CD14-positive monocyte (primary cell): ENCODE measurements around the gene GRM8. TPM values are rescaled to one million over a fixed set of nuclear protein-coding genes. Genes with fewer than 3 reads are reported as not detected.
"Not testable (repeated sequence)": the region's sequence is repeated elsewhere in the genome, so short reads cannot be mapped to it uniquely, and the experiment has no call there.

Experiments used
- DNase-seq, 3 donors: peaks; one replicate each; pipeline ENCODE4 v3.0.0-alpha.2; 2011 to 2022
- H2AFZ ChIP-seq: 2 replicates; pipeline ENCODE4 v1.6.0; 2012; ENCODE audit warnings: mild to moderate bottlenecking, low read depth, low read length, inconsistent platforms; ENCODE audit not compliant: insufficient read depth, poor library complexity, severe bottlenecking
- H3K27ac ChIP-seq, 2 donors: 1 replicate in 1 of 2; 2 replicates in 1 of 2; pipeline ENCODE4 v1.5.1; 2012 to 2013; ENCODE audit warnings: low read length in 2 of 2, control low read depth in 1 of 2, inconsistent platforms in 1 of 2, low read depth in 1 of 2, mild to moderate bottlenecking in 1 of 2
- H3K27me3 ChIP-seq, 2 donors: one replicate each; pipeline versions ENCODE4 v1.6.0 to v1.6.1; 2011 to 2013; ENCODE audit warnings: low read length in 2 of 2; ENCODE audit not compliant: control insufficient read depth in 2 of 2, insufficient read depth in 2 of 2
- H3K36me3 ChIP-seq, 2 donors: replicated peaks in 1 of 2; 1 replicate in 1 of 2; 2 replicates in 1 of 2; pipeline versions ENCODE4 v1.5.1 to v1.6.1; 2012 to 2013; ENCODE audit warnings: low read length in 2 of 2, control low read depth in 1 of 2, inconsistent platforms in 1 of 2, mild to moderate bottlenecking in 1 of 2; ENCODE audit not compliant: insufficient read depth in 2 of 2, control insufficient read depth in 1 of 2
- H3K4me1 ChIP-seq, 2 donors: 1 replicate in 1 of 2; 2 replicates in 1 of 2; pipeline versions ENCODE4 v1.5.1 to v1.6.1; 2012 to 2013; ENCODE audit warnings: low read length in 2 of 2, control low read depth in 1 of 2, inconsistent platforms in 1 of 2, mild to moderate bottlenecking in 1 of 2, moderate library complexity in 1 of 2; ENCODE audit not compliant: insufficient read depth in 2 of 2, control insufficient read depth in 1 of 2
- H3K4me2 ChIP-seq: replicated peaks from 2 replicates; pipeline ENCODE3; 2012; ENCODE audit warnings: low read length, moderate library complexity, mild to moderate bottlenecking; ENCODE audit not compliant: poor library complexity, severe bottlenecking; ENCODE audit errors: extremely low read depth
- H3K4me3 ChIP-seq, 3 experiments: fragments of 200-600 bp in 1 of 3; sonication (generic) in 1 of 3; replicated peaks in 1 of 3; 1 replicate in 2 of 3; 2 replicates in 1 of 3; pipeline ENCODE4 v1.5.1; 2011 to 2013; ENCODE audit warnings: low read length in 3 of 3, mild to moderate bottlenecking in 3 of 3, control low read depth in 2 of 3, low read depth in 2 of 3, inconsistent platforms in 1 of 3, moderate library complexity in 1 of 3
- H3K79me2 ChIP-seq: 2 replicates; pipeline ENCODE4 v1.6.0; 2012; ENCODE audit warnings: mild to moderate bottlenecking, control low read depth, inconsistent platforms, low read length, moderate library complexity; ENCODE audit not compliant: insufficient read depth
- H3K9ac ChIP-seq: 2 replicates; pipeline ENCODE4 v1.6.0; 2017; ENCODE audit warnings: low read length, mild to moderate bottlenecking; ENCODE audit not compliant: insufficient read depth, poor library complexity, severe bottlenecking
- H3K9me3 ChIP-seq, 2 donors: replicated peaks in 1 of 2; 1 replicate in 1 of 2; 2 replicates in 1 of 2; pipeline versions ENCODE4 v1.5.1 to v1.6.1; 2012 to 2013; ENCODE audit warnings: low read length in 2 of 2, control low read depth in 1 of 2; ENCODE audit not compliant: control insufficient read depth in 1 of 2, insufficient read depth in 1 of 2
- H4K20me1 ChIP-seq: 2 replicates; pipeline ENCODE4 v1.6.0; 2012; ENCODE audit warnings: mild to moderate bottlenecking, low read length, control low read depth, moderate library complexity; ENCODE audit not compliant: insufficient read depth
- H3K27ac Mint-ChIP-seq, 7 donors: one replicate each; pipeline ENCODE4 v1.8.0; 2020; ENCODE audit warnings: mild to moderate bottlenecking in 7 of 7, mixed read lengths in 7 of 7, moderate library complexity in 6 of 7, inconsistent platforms in 2 of 7
- H3K27me3 Mint-ChIP-seq, 3 donors: one replicate each; pipeline ENCODE4 v1.8.0; 2021 to 2022; ENCODE audit warnings: low read depth in 3 of 3, mild to moderate bottlenecking in 3 of 3, mixed read lengths in 3 of 3, moderate library complexity in 3 of 3, inconsistent platforms in 1 of 3
- H3K36me3 Mint-ChIP-seq, 2 donors: one replicate each; pipeline ENCODE4 v1.8.0; 2020; ENCODE audit warnings: mixed read lengths in 2 of 2, inconsistent platforms in 1 of 2, mild to moderate bottlenecking in 1 of 2
- H3K4me1 Mint-ChIP-seq: one replicate; pipeline ENCODE4 v1.8.0; 2020; ENCODE audit warnings: mild to moderate bottlenecking, mixed read lengths
- H3K4me3 Mint-ChIP-seq, 2 donors: one replicate each; pipeline ENCODE4 v1.8.0; 2020; ENCODE audit warnings: mild to moderate bottlenecking in 2 of 2, mixed read lengths in 2 of 2, moderate library complexity in 1 of 2
- H3K9me3 Mint-ChIP-seq, 7 donors: one replicate each; pipeline ENCODE4 v1.8.0; 2020 to 2022; ENCODE audit warnings: mixed read lengths in 7 of 7, mild to moderate bottlenecking in 6 of 7, moderate library complexity in 6 of 7, inconsistent platforms in 2 of 7
- WGBS: methylation state at CpG from one replicate; pipeline ENCODE4 v1.1.5; 2013; ENCODE audit warnings: missing lambda C conversion rate; ENCODE audit not compliant: insufficient coverage; 5-methylcytosine and 5-hydroxymethylcytosine counted together
- intact Hi-C, 2 donors: fragments of 100-400 bp; cut with micrococcal nuclease; formaldehyde crosslinking; loops; one replicate each; pipeline versions ENCODE4 v1.15.0 to v1.15.1; 2023
- polyA plus RNA-seq, 3 donors: library from polyadenylated mRNA; depleted of rRNA in 1 of 3; unstranded in 2 of 3; stranded (reverse) in 1 of 3; fragments of 300-500 nt in 2 of 3; fragments of >200 nt in 1 of 3; fragmentation: Illumina TruSeq in 2 of 3; gene quantifications; 1 replicate in 2 of 3; 2 replicates in 1 of 3; pipeline ENCODE4 v1.2.3, GENCODE V29; 2012 to 2021

GRM8 gene
- polyA plus RNA-seq, 3 donors, result not detected

GRCh38 chr7:126887560-126887959 lies 365.2 kb downstream of the GRM8 start:
- H3K4me1 Mint-ChIP-seq, H3K4me2 ChIP-seq, H3K27ac Mint-ChIP-seq, H4K20me1 ChIP-seq, H3K79me2 ChIP-seq, H3K27me3 ChIP-seq, H3K4me1 ChIP-seq, intact Hi-C loops, H2AFZ ChIP-seq, H3K27me3 Mint-ChIP-seq, H3K9ac ChIP-seq, H3K9me3 ChIP-seq, H3K4me3 Mint-ChIP-seq, DNase-seq, H3K27ac ChIP-seq, H3K9me3 Mint-ChIP-seq, H3K4me3 ChIP-seq, H3K36me3 ChIP-seq, H3K36me3 Mint-ChIP-seq: not testable (repeated sequence)
- WGBS, result no CpG with 5 or more reads among the region's 4 CpGs

GRCh38 chr7:126882730-126883129 lies 370.0 kb downstream of the GRM8 start:
- intact Hi-C loops, H4K20me1 ChIP-seq, H3K4me3 ChIP-seq, H3K27me3 Mint-ChIP-seq, H3K36me3 ChIP-seq, H2AFZ ChIP-seq, H3K27ac ChIP-seq, H3K9me3 Mint-ChIP-seq, H3K4me1 Mint-ChIP-seq, H3K27ac Mint-ChIP-seq, H3K9me3 ChIP-seq, DNase-seq, H3K4me1 ChIP-seq, H3K79me2 ChIP-seq, H3K36me3 Mint-ChIP-seq, H3K9ac ChIP-seq, H3K4me3 Mint-ChIP-seq, H3K4me2 ChIP-seq, H3K27me3 ChIP-seq: not testable (repeated sequence)
- no CpG with 5 or more reads among the region's 1 CpG for WGBS

GRCh38 chr7:126881908-126882307 lies 370.8 kb downstream of the GRM8 start:
- H3K9me3 Mint-ChIP-seq, H3K4me3 ChIP-seq, H3K27ac Mint-ChIP-seq, H3K27me3 Mint-ChIP-seq, H3K27me3 ChIP-seq, H2AFZ ChIP-seq, H3K9ac ChIP-seq, H3K4me3 Mint-ChIP-seq, intact Hi-C loops, DNase-seq, H3K36me3 Mint-ChIP-seq, H4K20me1 ChIP-seq, H3K27ac ChIP-seq, H3K79me2 ChIP-seq, H3K4me2 ChIP-seq, H3K36me3 ChIP-seq, H3K4me1 Mint-ChIP-seq, H3K4me1 ChIP-seq, H3K9me3 ChIP-seq: not testable (repeated sequence)
- no CpG with 5 or more reads among the region's 2 CpGs for WGBS
